H1 (cell line): ENCODE measurements around the gene MACROD2. TPM values are rescaled to one million over a fixed set of nuclear protein-coding genes. Genes with fewer than 3 reads are reported as not detected.

Source experiments
- CBX5 ChIP-seq: fragments of 300-800, 300-1000 bp; sonication (generic); IDR thresholded peaks from 2 replicates; pipeline ENCODE4 v1.7.1; 2016; ENCODE audit warnings: antibody characterized with exemption, low read length, low read depth
- CBX8 ChIP-seq: fragments of 300-800, 300-1000 bp; sonication (generic); IDR thresholded peaks from 2 replicates; pipeline ENCODE4 v1.7.1; 2016; ENCODE audit warnings: low read depth, low read length, borderline replicate concordance
- CHD7 ChIP-seq: fragments of 300-600 bp; sonication (generic); IDR thresholded peaks from 2 replicates; pipeline ENCODE4 v1.7.1; 2012; ENCODE audit warnings: low read length, moderate library complexity, mild to moderate bottlenecking, inconsistent platforms; ENCODE audit not compliant: insufficient replicate concordance
- RNF2 ChIP-seq: fragments of 200-900, 300-1000 bp; sonication (generic); IDR thresholded peaks from 2 replicates; pipeline ENCODE4 v1.7.1; 2016; ENCODE audit warnings: borderline replicate concordance, low read depth, mild to moderate bottlenecking, antibody characterized with exemption, low read length; ENCODE audit not compliant: poor library complexity, severe bottlenecking; ENCODE audit errors: missing control alignments
- SAP30 ChIP-seq: fragments of 300-600 bp; sonication (generic); IDR thresholded peaks from 2 replicates; pipeline ENCODE4 v1.7.1; 2012; ENCODE audit warnings: low read length, moderate library complexity, mild to moderate bottlenecking, inconsistent platforms; ENCODE audit not compliant: insufficient read depth, insufficient replicate concordance
- TEAD4 ChIP-seq: IDR thresholded peaks from 2 replicates; pipeline ENCODE4 v1.6.1; 2012; ENCODE audit warnings: low read depth, low read length, inconsistent platforms, mixed read lengths
- polyA plus RNA-seq, 7 experiments: library from polyadenylated mRNA; depleted of rRNA in 3 of 7; stranded (reverse) in 5 of 7; unstranded in 2 of 7; fragments of >200 nt in 5 of 7; fragments of 200-250 nt in 2 of 7; gene quantifications; 1 replicate in 5 of 7; 2 replicates in 1 of 7; 4 replicates in 1 of 7; pipeline versions ENCODE4 v1.2.1 to v1.2.3, GENCODE V29; 2011 to 2013; ENCODE audit warnings: missing spikeins in 2 of 7, mixed read lengths in 2 of 7
- total RNA-seq: library from RNA; stranded (reverse); fragmentation: NEBNext Ultra II Directional; extraction: Animal tissue kit (Norgen Biotek cat#: 25700); gene quantifications from 2 replicates; pipeline ENCODE4 v1.2.1, GENCODE V29; 2021

The MACROD2 gene
- total and polyA plus RNA-seq, 2 of the 8 experiments (the other 6 are each of a cell fraction or from before 2014, with no cell fraction given) = 0.70 to 3.9 TPM

DNA sequence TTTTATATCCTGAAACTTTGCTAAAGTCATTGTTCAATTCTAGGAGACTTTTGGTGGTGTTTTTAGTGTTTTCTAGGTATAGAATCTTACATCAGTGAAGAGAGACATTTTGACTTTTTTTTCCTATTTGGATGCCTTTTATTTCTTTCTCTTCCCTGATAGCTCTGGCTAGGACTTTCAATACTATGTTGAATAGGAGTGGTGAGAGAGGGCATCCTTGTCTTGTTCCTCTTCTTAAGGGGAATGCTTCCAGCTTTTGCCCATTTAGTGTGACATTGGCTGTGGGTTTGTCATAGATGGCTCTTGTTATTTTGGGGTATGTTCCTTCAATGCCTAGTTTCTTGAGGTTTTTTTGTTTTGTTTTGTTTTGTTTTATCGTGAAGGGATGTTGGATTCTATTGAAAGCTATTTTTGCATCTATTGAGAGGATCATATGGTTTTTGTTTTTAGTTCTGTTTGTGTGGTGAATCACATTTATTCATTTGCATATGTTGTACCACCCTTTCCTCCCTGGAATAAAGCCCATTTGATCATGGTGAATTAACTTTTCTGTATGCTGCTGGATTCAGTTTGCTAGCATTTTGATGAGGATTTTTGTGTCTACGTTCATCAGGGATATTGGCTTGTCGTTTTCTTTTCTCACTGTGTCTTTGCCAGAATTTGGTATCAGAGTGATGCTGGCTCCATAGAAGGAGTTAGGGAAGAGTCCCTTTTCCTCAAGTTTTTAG lies 882.1 kb downstream of the MACROD2 start (continued):
- TF ChIP-seq CHD7 (no peak), RNF2 (no peak), CBX8 (no peak), TEAD4 (no peak), CBX5 (no peak), SAP30 (no peak)
